Stomach (tissue), 9 donors: ENCODE data around the gene LTA4H. TPM values are rescaled to one million over a fixed set of nuclear protein-coding genes. Genes with fewer than 3 reads are reported as not detected.

Experiments
- DNase-seq, 2 donors: peaks; one replicate each; pipeline versions ENCODE4 v3.0.0 to v3.0.0-alpha.2; 2013 to 2019
- H3K27ac ChIP-seq, 5 donors: fragments of 200-600 bp in 4 of 5; sonication (generic) in 4 of 5; one replicate each; pipeline ENCODE4 v1.5.1; 2013 to 2019; ENCODE audit warnings: mild to moderate bottlenecking in 1 of 5, moderate library complexity in 1 of 5
- H3K27me3 ChIP-seq, 3 donors: fragments of 200-600 bp; sonication (generic); one replicate each; pipeline ENCODE4 v1.5.1; 2017 to 2019; ENCODE audit warnings: mixed run types in 1 of 3
- H3K36me3 ChIP-seq, 4 donors: fragments of 200-600 bp; sonication (generic); 1 replicate in 3 of 4; 2 replicates in 1 of 4; pipeline ENCODE4 v1.5.1; 2016 to 2019
- H3K4me1 ChIP-seq, 4 donors: fragments of 200-600 bp; sonication (generic); one replicate each; pipeline ENCODE4 v1.5.1; 2016 to 2019
- H3K4me3 ChIP-seq, 4 donors: fragments of 200-600 bp; sonication (generic) in 3 of 4; one replicate each; pipeline ENCODE4 v1.5.1; 2016 to 2019; ENCODE audit warnings: mild to moderate bottlenecking in 1 of 4
- H3K9me3 ChIP-seq, 4 donors: fragments of 200-600 bp; sonication (generic); one replicate each; pipeline ENCODE4 v1.5.1; 2016 to 2019
- EP300 ChIP-seq: sonication (generic); formaldehyde crosslinking; IDR thresholded peaks from one replicate; pipeline ENCODE4 v1.6.1; 2017; ENCODE audit warnings: antibody characterized with exemption
- POLR2A ChIP-seq, 4 donors: fragments of 450-650 bp; IDR thresholded peaks; one replicate each; pipeline ENCODE4 v1.6.1; 2016; ENCODE audit warnings: antibody characterized with exemption in 4 of 4, control low read depth in 2 of 4, mild to moderate bottlenecking in 1 of 4, moderate library complexity in 1 of 4
- POLR2AphosphoS5 ChIP-seq, 3 donors: sonication (generic); formaldehyde crosslinking; IDR thresholded peaks; one replicate each; pipeline ENCODE4 v1.6.1; 2016; ENCODE audit warnings: antibody characterized with exemption in 3 of 3
- WGBS, 5 donors: extraction: QIAGEN DNeasy Blood & Tissue Kit in 3 of 5; methylation state at CpG; one replicate each; pipeline versions ENCODE4 v1.1.5 to v1.1.7; 2013 to 2018; 5-methylcytosine and 5-hydroxymethylcytosine counted together
- intact Hi-C: fragments of 100-400 bp; cut with DNase I; formaldehyde crosslinking; loops from one replicate; pipeline ENCODE4 v1.15.1; 2023; ENCODE audit warnings: low total_unique reads
- polyA plus RNA-seq, 3 donors: library from polyadenylated mRNA; stranded (reverse); fragments of 200-250 nt; gene quantifications; one replicate each; pipeline ENCODE4 v1.2.3, GENCODE V29; 2013
- total RNA-seq, 5 donors: library from RNA; depleted of rRNA; stranded (reverse); fragments of >200 nt; gene quantifications; one replicate each; pipeline versions ENCODE4 v1.1.0 to v1.2.3, GENCODE V29; 2014 to 2016
- TF ChIP-seq, protein P1 (sequence below), 7 experiments: fragments of 450-650 bp in 4 of 7; fragments of 200-600 bp in 3 of 7; sonication (generic) in 3 of 7; IDR thresholded peaks; one replicate each; pipeline ENCODE4 v1.5.1; 2016 to 2019; ENCODE audit warnings: antibody characterized with exemption in 7 of 7, control low read depth in 2 of 7, mild to moderate bottlenecking in 1 of 7
- donor health status: healthy with polysubstance abuse.
- donor health status: Bipolar disorder and iron deficiency.
- donor health status: healthy.

Gene LTA4H
- total and polyA plus RNA-seq, 8 donors = 22.6 to 91.5 (median 57.1) TPM

DNA sequence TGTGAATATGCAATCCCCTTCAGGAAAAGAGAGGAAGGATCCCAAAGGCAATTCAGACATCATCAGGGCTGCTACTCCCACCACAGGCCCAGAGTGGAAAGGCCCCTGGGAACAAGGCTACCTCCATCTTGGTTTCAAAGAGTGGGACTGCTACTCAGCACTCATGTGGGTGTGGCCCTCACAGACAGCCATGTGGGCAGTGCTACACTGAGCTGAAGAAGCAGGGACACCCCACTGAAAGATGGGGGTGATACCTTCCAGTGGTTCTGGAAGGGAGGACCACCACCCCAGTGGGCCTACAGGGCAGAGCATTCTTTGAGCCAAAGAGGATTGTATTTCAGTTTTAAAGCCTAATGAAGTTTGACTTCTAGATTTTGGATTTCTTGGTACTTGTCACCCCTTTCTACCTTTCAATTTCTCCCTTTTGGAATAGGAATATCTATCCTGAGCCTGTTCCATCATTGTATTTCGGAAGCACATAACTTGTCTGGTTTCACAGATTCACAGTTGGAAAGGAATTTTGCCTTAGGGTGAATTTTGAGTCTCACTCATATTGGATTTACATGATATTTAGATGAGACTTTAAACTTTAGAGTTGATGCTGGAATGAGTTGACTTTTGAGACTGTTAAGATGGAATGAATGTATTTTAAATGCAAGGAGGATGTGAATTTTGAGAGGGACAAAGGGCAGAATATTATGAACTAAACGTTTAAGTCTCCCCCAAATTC, 16.5 kb upstream of the LTA4H start:
- H3K36me3 ChIP-seq = no peaks in the 10 kb centered on the region
- DNase-seq = no peak
- H3K4me1 ChIP-seq = peaks cover 19 to 30% (median 23%) of the 10 kb centered on the region in 4 donors
- no peak overlapping the region for H3K4me3 ChIP-seq
- peaks cover 0 to 9% (median 0%) of the 10 kb centered on the region in 4 donors for H3K9me3 ChIP-seq
- H3K27me3 ChIP-seq = no peaks in the 10 kb centered on the region
- no peak overlapping the region for H3K27ac ChIP-seq
- intact Hi-C loops = no loop called here
- 85 to 94% (median 92%) methylated on average over 2 of the region's 2 CpGs for WGBS, 5 donors
- TF ChIP-seq EP300 (no peak), POLR2A (IDR thresholded peaks at IDR 0.05) (no peak), POLR2AphosphoS5 (IDR thresholded peaks at IDR 0.05) (no peak)
- TF ChIP-seq, protein P1, sequence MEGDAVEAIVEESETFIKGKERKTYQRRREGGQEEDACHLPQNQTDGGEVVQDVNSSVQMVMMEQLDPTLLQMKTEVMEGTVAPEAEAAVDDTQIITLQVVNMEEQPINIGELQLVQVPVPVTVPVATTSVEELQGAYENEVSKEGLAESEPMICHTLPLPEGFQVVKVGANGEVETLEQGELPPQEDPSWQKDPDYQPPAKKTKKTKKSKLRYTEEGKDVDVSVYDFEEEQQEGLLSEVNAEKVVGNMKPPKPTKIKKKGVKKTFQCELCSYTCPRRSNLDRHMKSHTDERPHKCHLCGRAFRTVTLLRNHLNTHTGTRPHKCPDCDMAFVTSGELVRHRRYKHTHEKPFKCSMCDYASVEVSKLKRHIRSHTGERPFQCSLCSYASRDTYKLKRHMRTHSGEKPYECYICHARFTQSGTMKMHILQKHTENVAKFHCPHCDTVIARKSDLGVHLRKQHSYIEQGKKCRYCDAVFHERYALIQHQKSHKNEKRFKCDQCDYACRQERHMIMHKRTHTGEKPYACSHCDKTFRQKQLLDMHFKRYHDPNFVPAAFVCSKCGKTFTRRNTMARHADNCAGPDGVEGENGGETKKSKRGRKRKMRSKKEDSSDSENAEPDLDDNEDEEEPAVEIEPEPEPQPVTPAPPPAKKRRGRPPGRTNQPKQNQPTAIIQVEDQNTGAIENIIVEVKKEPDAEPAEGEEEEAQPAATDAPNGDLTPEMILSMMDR (IDR thresholded peaks at IDR 0.05) = no peak

DNA sequence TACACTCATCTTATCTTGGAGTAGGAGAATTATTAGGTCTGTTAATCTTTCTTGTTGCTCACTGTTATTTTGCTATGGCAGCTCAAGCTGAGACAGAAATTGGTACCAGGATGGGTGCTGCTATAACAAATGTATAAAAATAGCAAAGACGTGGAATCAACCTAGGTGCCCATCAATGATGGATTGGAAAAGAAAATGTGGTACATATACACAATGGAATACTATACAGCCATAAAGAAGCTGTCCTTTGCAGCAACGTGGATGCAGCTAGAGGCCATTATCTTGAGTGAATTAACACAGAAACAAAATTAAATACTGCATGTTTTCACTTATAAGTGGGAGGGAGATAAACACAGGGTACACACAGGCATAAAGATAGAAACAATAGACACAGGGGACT, 14.8 kb upstream of the LTA4H start:
- no peak overlapping the region for H3K4me3 ChIP-seq
- DNase-seq = no peak
- intact Hi-C loops = no loop called here
- 64 to 85% (median 69%) methylated on average over 2 of the region's 2 CpGs for WGBS, 5 donors
- no peaks in the 10 kb centered on the region for H3K27me3 ChIP-seq
- TF ChIP-seq EP300 (no peak), POLR2AphosphoS5 (IDR thresholded peaks at IDR 0.05) (no peak), POLR2A (IDR thresholded peaks at IDR 0.05) (no peak)
- TF ChIP-seq, protein P1 (IDR thresholded peaks at IDR 0.05) = no peak
- no peaks in the 10 kb centered on the region for H3K9me3 ChIP-seq
- H3K4me1 ChIP-seq = peaks cover 23 to 46% (median 37%) of the 10 kb centered on the region in 4 donors
- no peaks in the 10 kb centered on the region for H3K36me3 ChIP-seq
- no peak overlapping the region for H3K27ac ChIP-seq

DNA sequence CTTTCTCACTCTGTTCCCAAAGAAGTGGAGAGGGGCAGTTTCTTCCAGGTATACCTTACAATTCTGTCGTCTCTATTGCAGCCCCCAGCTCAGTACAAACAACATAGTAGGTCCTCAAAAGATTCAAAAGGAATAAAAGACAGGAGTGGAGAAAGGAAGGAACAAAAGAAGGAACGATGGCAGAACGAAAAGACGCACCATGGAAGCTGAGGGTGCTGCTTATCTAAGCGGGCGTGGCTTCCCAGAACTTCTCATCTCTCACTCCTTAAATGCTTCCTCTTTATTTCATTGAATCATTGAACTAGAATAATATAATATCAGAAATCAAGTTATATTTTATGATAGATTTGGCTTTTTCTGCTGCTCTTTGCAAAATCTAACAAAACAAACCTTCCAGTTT, 13.7 kb upstream of the LTA4H start:
- DNase-seq = no peak
- intact Hi-C loops = no loop called here
- Histone ChIP-seq H3K4me1 (peaks cover 23 to 57% (median 42%) of the 10 kb centered on the region in 4 donors), H3K9me3 (no peaks in the 10 kb centered on the region), H3K36me3 (no peaks in the 10 kb centered on the region), H3K27me3 (no peaks in the 10 kb centered on the region), H3K4me3 (no peak overlapping the region), H3K27ac (peak overlapping the region in 2 of 5 donors; percentile 74 to 92)
- no peak for TF ChIP-seq EP300
- TF ChIP-seq, protein P1 (IDR thresholded peaks at IDR 0.05) = no peak
- TF ChIP-seq POLR2AphosphoS5 (IDR thresholded peaks at IDR 0.05) = no peak
- no peak for TF ChIP-seq POLR2A (IDR thresholded peaks at IDR 0.05)
- WGBS, 5 donors = 29 to 52% (median 43%) methylated on average over 6 of the region's 6 CpGs

DNA sequence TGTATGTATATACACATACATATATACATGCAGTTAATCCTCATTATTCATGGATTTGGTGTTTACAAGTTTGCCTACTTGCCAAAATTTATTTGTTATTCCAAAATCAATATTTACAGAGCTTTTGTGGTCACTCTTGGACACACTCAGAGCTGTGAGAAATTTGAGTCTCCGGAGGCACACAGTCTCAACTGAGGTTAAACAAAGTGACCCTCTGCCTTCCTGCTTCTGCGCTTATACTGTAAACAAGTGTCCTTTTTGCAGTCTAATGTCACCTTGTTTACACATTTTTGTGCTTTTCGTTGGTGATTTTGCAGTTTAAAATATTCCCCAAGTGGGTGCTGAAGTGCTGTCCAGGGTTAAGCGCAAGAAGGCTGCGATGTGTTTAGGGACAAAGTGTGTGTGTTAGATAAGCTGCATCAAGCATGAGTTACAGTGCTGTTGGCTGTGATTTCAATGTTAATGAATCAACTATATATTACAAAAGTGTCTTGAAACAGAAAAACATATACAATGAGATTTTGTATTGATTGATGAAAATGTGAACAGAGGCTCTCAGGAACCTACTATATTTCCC, 13.1 kb upstream of the LTA4H start:
- intact Hi-C loops = no loop called here
- Histone ChIP-seq H3K27ac (peak overlapping the region; percentile 71 to 92 (median 79)), H3K9me3 (no peaks in the 10 kb centered on the region), H3K36me3 (no peaks in the 10 kb centered on the region), H3K27me3 (no peaks in the 10 kb centered on the region), H3K4me3 (peak overlapping the region in 1 of 4 donors; percentile 0), H3K4me1 (peaks cover 23 to 62% (median 42%) of the 10 kb centered on the region in 4 donors)
- peak in 1 of 2 donors; percentile 49 for DNase-seq
- WGBS, 5 donors = 14 to 33% (median 20%) methylated on average over 5 of the region's 5 CpGs
- TF ChIP-seq EP300 (no peak), POLR2AphosphoS5 (IDR thresholded peaks at IDR 0.05) (no peak), POLR2A (IDR thresholded peaks at IDR 0.05) (no peak)
- TF ChIP-seq, protein P1 (IDR thresholded peaks at IDR 0.05) = no peak
